ENCODE results near the gene FBLN5. TPM values are rescaled to one million over a fixed set of nuclear protein-coding genes. Genes with fewer than 3 reads are reported as not detected.

The FBLN5 gene
- total and polyA plus RNA-seq, 2 donors (not counting 1 experiment from before 2014, with no cell fraction given) = 33.4 to 47.5 TPM

GRCh38 chr14:91843437-91843836, 104.1 kb downstream of the FBLN5 start:
- H3K36me3 ChIP-seq (ENCODE audit: control insufficient read depth, insufficient read depth, low read length) = no peaks in the 10 kb centered on the region
- H3K79me2 ChIP-seq (ENCODE audit: control insufficient read depth, insufficient read depth, low read length) = no peaks in the 10 kb centered on the region
- H3K9me3 ChIP-seq (ENCODE audit: control insufficient read depth, insufficient read depth, low read depth, low read length) = no peaks in the 10 kb centered on the region
- H3K4me1 ChIP-seq (ENCODE audit: control insufficient read depth, extremely low read depth, insufficient read depth, low read length) = no peaks in the 10 kb centered on the region
- no peak overlapping the region for H3K9ac ChIP-seq (ENCODE audit: insufficient read depth, low read length)
- H3K4me2 ChIP-seq (ENCODE audit: extremely low read depth, insufficient read depth, low read length) = no peak overlapping the region
- H3K27ac ChIP-seq (ENCODE audit: insufficient read depth, low read length) = no peak overlapping the region
- H3K27me3 ChIP-seq (ENCODE audit: control insufficient read depth, insufficient read depth, low read length) = peaks cover under 1% of the 10 kb centered on the region
- no peak overlapping the region for H2AFZ ChIP-seq (ENCODE audit: low read length)
- no peaks in the 10 kb centered on the region for H4K20me1 ChIP-seq (ENCODE audit: control insufficient read depth, extremely low read depth, insufficient read depth, low read length)
- no peak overlapping the region for H3K4me3 ChIP-seq (replicated peaks in 1 of 4; ENCODE audit: control extremely low read depth in 1 of 4, insufficient read depth in 1 of 4, low read depth in 3 of 4, low read length in 4 of 4)
- no peak for TF ChIP-seq CTCF (conservative IDR thresholded peaks at IDR 0.05 in 1 of 2, IDR thresholded peaks at IDR 0.05 in 1 of 2; ENCODE audit: low read depth in 1 of 2, low read length in 2 of 2)
- no peak for TF ChIP-seq EZH2 (IDR thresholded peaks at IDR 0.05; ENCODE audit: low read length, missing control alignments)
- DNase-seq (ENCODE audit: low read depth in 2 of 2) = no peak

- TF ChIP-seq CTCF (conservative IDR thresholded peaks at IDR 0.05 in 1 of 2, IDR thresholded peaks at IDR 0.05 in 1 of 2; ENCODE audit: low read depth in 1 of 2, low read length in 2 of 2) = no peak
- TF ChIP-seq EZH2 (IDR thresholded peaks at IDR 0.05; ENCODE audit: low read length, missing control alignments) = no peak
- H4K20me1 ChIP-seq (ENCODE audit: control insufficient read depth, extremely low read depth, insufficient read depth, low read length) = no peaks in the 10 kb centered on the region
- H3K9me3 ChIP-seq (ENCODE audit: control insufficient read depth, insufficient read depth, low read depth, low read length) = no peaks in the 10 kb centered on the region
- H3K36me3 ChIP-seq (ENCODE audit: control insufficient read depth, insufficient read depth, low read length) = no peaks in the 10 kb centered on the region
- H2AFZ ChIP-seq (ENCODE audit: low read length) = no peak overlapping the region
- no peak overlapping the region for H3K9ac ChIP-seq (ENCODE audit: insufficient read depth, low read length)
- H3K79me2 ChIP-seq (ENCODE audit: control insufficient read depth, insufficient read depth, low read length) = no peaks in the 10 kb centered on the region
- H3K4me2 ChIP-seq (ENCODE audit: extremely low read depth, insufficient read depth, low read length) = no peak overlapping the region
- no peak overlapping the region for H3K4me3 ChIP-seq (replicated peaks in 1 of 4; ENCODE audit: control extremely low read depth in 1 of 4, insufficient read depth in 1 of 4, low read depth in 3 of 4, low read length in 4 of 4)
- no peaks in the 10 kb centered on the region for H3K4me1 ChIP-seq (ENCODE audit: control insufficient read depth, extremely low read depth, insufficient read depth, low read length)
- H3K27ac ChIP-seq (ENCODE audit: insufficient read depth, low read length) = no peak overlapping the region
- no peak for DNase-seq (ENCODE audit: low read depth in 2 of 2)
- peaks cover 14% of the 10 kb centered on the region for H3K27me3 ChIP-seq (ENCODE audit: control insufficient read depth, insufficient read depth, low read length)
These were observed 106.4 kb downstream of the FBLN5 start for GRCh38 chr14:91841065-91841464.

GRCh38 chr14:91839749-91840148, 107.7 kb downstream of the FBLN5 start:
- Histone ChIP-seq H4K20me1 (ENCODE audit: control insufficient read depth, extremely low read depth, insufficient read depth, low read length) (no peaks in the 10 kb centered on the region), H3K9me3 (ENCODE audit: control insufficient read depth, insufficient read depth, low read depth, low read length) (no peaks in the 10 kb centered on the region), H3K9ac (ENCODE audit: insufficient read depth, low read length) (no peak overlapping the region), H3K27me3 (ENCODE audit: control insufficient read depth, insufficient read depth, low read length) (peaks cover 24% of the 10 kb centered on the region), H2AFZ (ENCODE audit: low read length) (no peak overlapping the region), H3K4me2 (ENCODE audit: extremely low read depth, insufficient read depth, low read length) (no peak overlapping the region), H3K4me3 (replicated peaks in 1 of 4; ENCODE audit: control extremely low read depth in 1 of 4, insufficient read depth in 1 of 4, low read depth in 3 of 4, low read length in 4 of 4) (no peak overlapping the region), H3K27ac (ENCODE audit: insufficient read depth, low read length) (no peak overlapping the region), H3K4me1 (ENCODE audit: control insufficient read depth, extremely low read depth, insufficient read depth, low read length) (no peaks in the 10 kb centered on the region), H3K36me3 (ENCODE audit: control insufficient read depth, insufficient read depth, low read length) (no peaks in the 10 kb centered on the region), H3K79me2 (ENCODE audit: control insufficient read depth, insufficient read depth, low read length) (no peaks in the 10 kb centered on the region)
- DNase-seq (ENCODE audit: low read depth in 2 of 2) = no peak
- no peak for TF ChIP-seq CTCF (conservative IDR thresholded peaks at IDR 0.05 in 1 of 2, IDR thresholded peaks at IDR 0.05 in 1 of 2; ENCODE audit: low read depth in 1 of 2, low read length in 2 of 2)
- no peak for TF ChIP-seq EZH2 (IDR thresholded peaks at IDR 0.05; ENCODE audit: low read length, missing control alignments)

All from fibroblast of lung (primary cell).